D721Med (cell line): ENCODE measurements around the gene PLCB1.

ENCODE experiments used
- DNase-seq: peaks from one replicate; pipeline ENCODE4 v3.0.0; 2011; ENCODE audit warnings: low spot score; ENCODE audit not compliant: insufficient read length
- FAIRE-seq: peaks from 2 replicates; lab custom pipeline; 2011; peaks lifted over from hg19 to GRCh38; lab: Jason Lieb, UNC
- CTCF ChIP-seq: IDR thresholded peaks from 2 replicates; pipeline ENCODE4 v1.5.1; 2012; ENCODE audit warnings: mild to moderate bottlenecking, control low read depth; ENCODE audit not compliant: insufficient read depth; ENCODE audit errors: missing control alignments

The PLCB1 gene

GRCh38 chr20:8361006-8361652 lies 229.1 kb downstream of the PLCB1 start:
- TF ChIP-seq CTCF: no peak
- no peak for FAIRE-seq

GRCh38 chr20:8361779-8362178 lies 229.7 kb downstream of the PLCB1 start:
- FAIRE-seq (no peak), DNase-seq (no peak)
- no peak for TF ChIP-seq CTCF

More at GRCh38 chr20:8361006-8361652, 229.1 kb downstream of the PLCB1 start:
- no peak for DNase-seq

DNA sequence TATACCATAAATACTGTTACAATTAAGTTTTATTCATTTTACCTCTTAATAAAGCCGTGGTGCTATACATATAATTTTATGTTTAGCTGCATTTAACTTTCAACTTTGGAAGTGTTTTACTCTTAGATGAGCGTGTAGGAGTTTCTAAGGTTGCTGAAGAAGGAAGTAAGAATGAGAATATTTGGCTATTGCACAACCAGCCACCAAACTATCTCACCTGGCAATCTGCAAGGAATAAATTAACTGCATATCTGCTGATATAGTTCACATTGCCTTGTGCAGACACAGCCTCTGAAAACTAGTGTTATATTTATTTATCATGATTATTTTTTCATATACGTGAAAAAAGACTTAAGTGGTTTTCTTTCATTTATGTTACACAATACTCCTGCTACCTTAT lies 230.4 kb downstream of the PLCB1 start:
- no peak for TF ChIP-seq CTCF
- no peak for FAIRE-seq
- DNase-seq: no peak

- DNase-seq (no peak), FAIRE-seq (no peak)
- no peak for TF ChIP-seq CTCF
Measured at GRCh38 chr20:8363970-8364733, 232.1 kb downstream of the PLCB1 start.

DNA sequence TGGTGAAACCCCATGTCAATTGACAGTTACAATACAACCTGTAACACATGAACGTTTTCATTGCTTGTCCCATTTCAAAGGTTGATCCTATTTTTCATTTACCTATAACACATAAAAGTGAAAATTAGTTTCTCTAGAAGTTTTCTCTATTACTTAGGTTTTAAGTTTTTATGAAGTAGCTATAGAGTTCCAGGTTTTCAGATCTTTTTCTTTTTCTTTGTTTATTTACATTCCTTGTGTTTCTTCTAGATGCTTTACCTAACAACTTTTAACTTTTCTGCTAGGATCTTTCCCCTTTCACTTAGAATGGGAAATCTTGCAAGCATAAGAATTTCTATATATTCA lies 232.6 kb downstream of the PLCB1 start:
- no peak for FAIRE-seq
- TF ChIP-seq CTCF: no peak
- DNase-seq: no peak

DNA sequence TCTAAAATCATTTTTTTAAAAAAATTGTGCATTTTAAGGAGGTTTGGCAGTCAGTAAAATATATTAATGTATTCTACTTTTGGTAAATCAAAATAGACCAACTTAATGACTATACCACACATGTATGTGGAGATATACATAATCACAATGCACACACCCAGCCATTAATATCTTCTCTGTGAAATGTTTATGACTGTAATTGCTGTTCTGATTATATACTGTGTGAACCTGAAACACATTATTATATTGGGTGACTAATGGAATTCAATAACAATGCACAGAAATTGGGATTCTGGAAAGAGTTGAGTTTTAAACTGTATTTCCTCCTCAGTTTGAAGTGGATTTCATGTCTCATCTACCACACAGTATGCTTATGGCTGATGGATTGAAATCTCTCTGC lies 233.6 kb downstream of the PLCB1 start:
- TF ChIP-seq CTCF: no peak
- DNase-seq (no peak), FAIRE-seq (no peak)
